Neural cell (in vitro differentiated cells): ENCODE results near the gene IL18R1. TPM values are rescaled to one million over a fixed set of nuclear protein-coding genes. Genes with fewer than 3 reads are reported as not detected.

Experiments
- H2AFZ ChIP-seq: fragments of 200-600, 300-800 bp; sonication (generic), shearing (Covaris generic); 2 replicates; pipeline ENCODE4 v1.6.0; 2014; ENCODE audit warnings: low read depth, mild to moderate bottlenecking, antibody characterized with exemption, low read length, moderate library complexity
- H3F3A ChIP-seq: fragments of 200-600 bp; shearing (Covaris generic); 2 replicates; pipeline ENCODE4 v1.6.1; 2016; ENCODE audit warnings: mild to moderate bottlenecking, moderate library complexity, mixed read lengths, antibody characterized with exemption, low read length; ENCODE audit not compliant: insufficient read depth, poor library complexity, severe bottlenecking
- H3K27ac ChIP-seq: fragments of 200-600, 300-800 bp; sonication (generic), shearing (Covaris generic); 2 replicates; pipeline ENCODE4 v1.5.1; 2014; ENCODE audit warnings: mild to moderate bottlenecking, low read length, moderate library complexity
- H3K27me3 ChIP-seq: fragments of 300-800, 200-600 bp; sonication (generic), shearing (Covaris generic); 2 replicates; pipeline ENCODE4 v1.6.0; 2014; ENCODE audit warnings: mild to moderate bottlenecking, low read depth, low read length, moderate library complexity; ENCODE audit not compliant: insufficient read depth
- H3K36me3 ChIP-seq: fragments of 300-800, 200-600 bp; sonication (generic), shearing (Covaris generic); 2 replicates; pipeline ENCODE4 v1.5.1; 2014; ENCODE audit warnings: mild to moderate bottlenecking, antibody characterized with exemption, low read length, moderate library complexity; ENCODE audit not compliant: insufficient read depth
- H3K4me2 ChIP-seq: fragments of 300-800, 200-600 bp; sonication (generic), shearing (Covaris generic); 2 replicates; pipeline ENCODE4 v1.6.0; 2014; ENCODE audit warnings: mild to moderate bottlenecking, low read length
- H3K4me3 ChIP-seq: fragments of 300-800, 200-600 bp; sonication (generic), shearing (Covaris generic); 2 replicates; pipeline ENCODE4 v1.5.1; 2014; ENCODE audit warnings: mild to moderate bottlenecking, low read length, moderate library complexity
- H3K79me2 ChIP-seq: fragments of 200-600 bp; shearing (Covaris generic); replicated peaks from 2 replicates; pipeline ENCODE4 v1.6.0; 2014; ENCODE audit warnings: mild to moderate bottlenecking, low read length, moderate library complexity; ENCODE audit not compliant: insufficient read depth
- H3K9ac ChIP-seq: fragments of 300-800, 200-600 bp; sonication (generic), shearing (Covaris generic); 2 replicates; pipeline ENCODE4 v1.6.1; 2016; ENCODE audit warnings: mild to moderate bottlenecking, low read length, mixed read lengths
- H3K9me2 ChIP-seq: fragments of 200-600 bp; shearing (Covaris generic); 2 replicates; pipeline ENCODE4 v1.6.1; 2016; ENCODE audit warnings: mild to moderate bottlenecking, low read length, mixed read lengths; ENCODE audit not compliant: insufficient read depth
- H3K9me3 ChIP-seq: fragments of 200-600, 300-800 bp; sonication (generic), shearing (Covaris generic); 2 replicates; pipeline ENCODE4 v1.6.1; 2016; ENCODE audit warnings: mild to moderate bottlenecking, mixed run types, low read length, moderate library complexity, mixed read lengths
- H4K20me1 ChIP-seq: fragments of 200-600 bp; shearing (Covaris generic); 2 replicates; pipeline ENCODE4 v1.6.1; 2016; ENCODE audit warnings: mild to moderate bottlenecking, mixed run types; ENCODE audit not compliant: insufficient read depth
- EP300 ChIP-seq: fragments of 450-650 bp; conservative IDR thresholded peaks from 2 replicates; pipeline ENCODE4 v1.6.1; 2014; ENCODE audit warnings: antibody characterized with exemption, mild to moderate bottlenecking, moderate library complexity; ENCODE audit not compliant: poor library complexity, severe bottlenecking
- EZH2 ChIP-seq: fragments of 200-600, 300-800 bp; shearing (Covaris generic), sonication (generic); IDR thresholded peaks from 2 replicates; pipeline ENCODE4 v1.6.1; 2014; ENCODE audit warnings: antibody characterized with exemption, low read length, borderline replicate concordance, mild to moderate bottlenecking; ENCODE audit not compliant: insufficient read depth, poor library complexity, severe bottlenecking
- MXI1 ChIP-seq: fragments of 450-650 bp; conservative IDR thresholded peaks from 2 replicates; pipeline ENCODE4 v1.6.1; 2014; ENCODE audit warnings: antibody characterized with exemption, mild to moderate bottlenecking; ENCODE audit not compliant: poor library complexity, severe bottlenecking
- POLR2AphosphoS5 ChIP-seq: IDR thresholded peaks from 2 replicates; pipeline ENCODE4 v1.6.1; 2012
- RAD21 ChIP-seq: fragments of 450-650 bp; conservative IDR thresholded peaks from 2 replicates; pipeline ENCODE4 v1.6.1; 2014; ENCODE audit warnings: antibody characterized with exemption, mild to moderate bottlenecking, moderate library complexity
- SMC3 ChIP-seq: fragments of 450-650 bp; conservative IDR thresholded peaks from 2 replicates; pipeline ENCODE4 v1.6.1; 2014; ENCODE audit warnings: antibody characterized with exemption, mild to moderate bottlenecking, moderate library complexity; ENCODE audit not compliant: poor library complexity
- TAF1 ChIP-seq: IDR thresholded peaks from 2 replicates; pipeline ENCODE4 v1.6.1; 2012; ENCODE audit warnings: low read depth
- polyA plus RNA-seq: library from polyadenylated mRNA; depleted of rRNA; stranded (reverse); fragments of >200 nt; gene quantifications from 2 replicates; pipeline ENCODE4 v1.2.3, GENCODE V29; 2014
- TF ChIP-seq, protein P1 (sequence below): fragments of 450-650 bp; IDR thresholded peaks from 2 replicates; pipeline ENCODE4 v1.5.1; 2014; ENCODE audit warnings: antibody characterized with exemption, mild to moderate bottlenecking, moderate library complexity; ENCODE audit not compliant: poor library complexity, severe bottlenecking
- TF ChIP-seq, protein P2 (sequence below): IDR thresholded peaks from 2 replicates; pipeline ENCODE4 v1.6.1; 2012; ENCODE audit warnings: borderline replicate concordance

Gene IL18R1
- polyA plus RNA-seq, 1 donor from 2014 or later = 0.09 TPM

DNA sequence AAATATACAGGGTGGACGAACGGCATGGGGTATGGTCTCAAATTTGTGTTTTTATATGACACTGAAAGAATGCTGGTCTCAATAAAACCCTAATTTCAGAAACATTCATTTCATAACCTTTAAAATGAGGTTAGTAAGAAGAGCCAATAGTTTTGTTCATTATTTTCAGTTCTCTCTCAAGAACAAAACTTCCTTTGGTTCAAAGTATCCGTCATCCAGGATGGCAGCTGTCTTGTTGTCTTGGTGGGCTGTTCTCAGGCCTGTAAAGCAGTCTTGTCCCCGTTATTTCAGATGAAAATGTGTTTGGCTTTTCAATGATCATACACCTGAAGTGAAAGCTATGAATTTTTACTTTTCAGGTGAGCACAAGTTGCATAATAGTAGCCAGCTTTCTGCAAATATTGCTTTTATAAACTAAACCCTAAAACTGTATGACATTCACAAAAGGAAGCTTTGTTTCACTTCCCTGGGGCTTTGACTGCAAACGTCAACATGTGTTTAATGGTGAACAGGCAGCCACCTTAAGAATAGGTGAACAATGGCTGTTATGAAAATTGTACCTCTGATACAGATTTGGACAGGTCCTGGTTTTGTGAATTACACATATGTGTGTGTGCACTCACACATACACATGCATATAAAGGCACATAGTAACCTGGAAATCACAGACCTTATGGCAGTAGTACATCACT lies 70.0 kb downstream of the IL18R1 start:
- no peak overlapping the region for H3K4me2 ChIP-seq
- TF ChIP-seq MXI1 (no peak), POLR2AphosphoS5 (no peak), TAF1 (no peak), RAD21 (no peak), SMC3 (no peak), EP300 (no peak), EZH2 (no peak)
- TF ChIP-seq, protein P1, sequence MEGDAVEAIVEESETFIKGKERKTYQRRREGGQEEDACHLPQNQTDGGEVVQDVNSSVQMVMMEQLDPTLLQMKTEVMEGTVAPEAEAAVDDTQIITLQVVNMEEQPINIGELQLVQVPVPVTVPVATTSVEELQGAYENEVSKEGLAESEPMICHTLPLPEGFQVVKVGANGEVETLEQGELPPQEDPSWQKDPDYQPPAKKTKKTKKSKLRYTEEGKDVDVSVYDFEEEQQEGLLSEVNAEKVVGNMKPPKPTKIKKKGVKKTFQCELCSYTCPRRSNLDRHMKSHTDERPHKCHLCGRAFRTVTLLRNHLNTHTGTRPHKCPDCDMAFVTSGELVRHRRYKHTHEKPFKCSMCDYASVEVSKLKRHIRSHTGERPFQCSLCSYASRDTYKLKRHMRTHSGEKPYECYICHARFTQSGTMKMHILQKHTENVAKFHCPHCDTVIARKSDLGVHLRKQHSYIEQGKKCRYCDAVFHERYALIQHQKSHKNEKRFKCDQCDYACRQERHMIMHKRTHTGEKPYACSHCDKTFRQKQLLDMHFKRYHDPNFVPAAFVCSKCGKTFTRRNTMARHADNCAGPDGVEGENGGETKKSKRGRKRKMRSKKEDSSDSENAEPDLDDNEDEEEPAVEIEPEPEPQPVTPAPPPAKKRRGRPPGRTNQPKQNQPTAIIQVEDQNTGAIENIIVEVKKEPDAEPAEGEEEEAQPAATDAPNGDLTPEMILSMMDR = no peak
- no peak overlapping the region for H3K4me3 ChIP-seq
- H3F3A ChIP-seq = no peaks in the 10 kb centered on the region
- H3K9me2 ChIP-seq = no peaks in the 10 kb centered on the region
- H2AFZ ChIP-seq = no peak overlapping the region
- H4K20me1 ChIP-seq = no peaks in the 10 kb centered on the region
- H3K27me3 ChIP-seq = no peaks in the 10 kb centered on the region
- no peak overlapping the region for H3K9ac ChIP-seq
- H3K27ac ChIP-seq = no peak overlapping the region
- no peaks in the 10 kb centered on the region for H3K79me2 ChIP-seq
- H3K36me3 ChIP-seq = no peaks in the 10 kb centered on the region
- H3K9me3 ChIP-seq = no peaks in the 10 kb centered on the region

DNA sequence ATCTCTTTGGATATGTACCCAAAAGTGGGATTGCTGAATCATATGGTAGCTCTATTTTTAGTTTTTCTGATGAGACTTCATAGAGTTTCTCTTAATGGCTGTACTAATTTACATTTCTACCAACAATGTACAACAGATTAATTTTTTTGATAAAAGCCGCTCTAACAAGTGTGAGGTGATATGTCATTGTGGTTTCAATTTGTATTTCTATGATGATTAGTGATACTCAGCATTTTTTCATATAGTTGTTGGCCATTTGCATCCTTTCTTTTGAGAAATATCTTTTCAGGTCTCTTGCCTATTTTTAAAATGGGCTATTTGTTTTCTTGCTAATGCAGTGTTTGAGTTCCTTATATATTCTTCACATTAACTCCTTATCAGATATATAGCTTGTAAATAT lies 71.7 kb downstream of the IL18R1 start:
- no peak overlapping the region for H3K4me2 ChIP-seq
- H3K27ac ChIP-seq = no peak overlapping the region
- TF ChIP-seq, protein P1 = no peak
- TF ChIP-seq RAD21 (no peak), MXI1 (no peak), EZH2 (no peak), SMC3 (no peak), TAF1 (no peak), POLR2AphosphoS5 (no peak), EP300 (no peak)
- TF ChIP-seq, protein P2, sequence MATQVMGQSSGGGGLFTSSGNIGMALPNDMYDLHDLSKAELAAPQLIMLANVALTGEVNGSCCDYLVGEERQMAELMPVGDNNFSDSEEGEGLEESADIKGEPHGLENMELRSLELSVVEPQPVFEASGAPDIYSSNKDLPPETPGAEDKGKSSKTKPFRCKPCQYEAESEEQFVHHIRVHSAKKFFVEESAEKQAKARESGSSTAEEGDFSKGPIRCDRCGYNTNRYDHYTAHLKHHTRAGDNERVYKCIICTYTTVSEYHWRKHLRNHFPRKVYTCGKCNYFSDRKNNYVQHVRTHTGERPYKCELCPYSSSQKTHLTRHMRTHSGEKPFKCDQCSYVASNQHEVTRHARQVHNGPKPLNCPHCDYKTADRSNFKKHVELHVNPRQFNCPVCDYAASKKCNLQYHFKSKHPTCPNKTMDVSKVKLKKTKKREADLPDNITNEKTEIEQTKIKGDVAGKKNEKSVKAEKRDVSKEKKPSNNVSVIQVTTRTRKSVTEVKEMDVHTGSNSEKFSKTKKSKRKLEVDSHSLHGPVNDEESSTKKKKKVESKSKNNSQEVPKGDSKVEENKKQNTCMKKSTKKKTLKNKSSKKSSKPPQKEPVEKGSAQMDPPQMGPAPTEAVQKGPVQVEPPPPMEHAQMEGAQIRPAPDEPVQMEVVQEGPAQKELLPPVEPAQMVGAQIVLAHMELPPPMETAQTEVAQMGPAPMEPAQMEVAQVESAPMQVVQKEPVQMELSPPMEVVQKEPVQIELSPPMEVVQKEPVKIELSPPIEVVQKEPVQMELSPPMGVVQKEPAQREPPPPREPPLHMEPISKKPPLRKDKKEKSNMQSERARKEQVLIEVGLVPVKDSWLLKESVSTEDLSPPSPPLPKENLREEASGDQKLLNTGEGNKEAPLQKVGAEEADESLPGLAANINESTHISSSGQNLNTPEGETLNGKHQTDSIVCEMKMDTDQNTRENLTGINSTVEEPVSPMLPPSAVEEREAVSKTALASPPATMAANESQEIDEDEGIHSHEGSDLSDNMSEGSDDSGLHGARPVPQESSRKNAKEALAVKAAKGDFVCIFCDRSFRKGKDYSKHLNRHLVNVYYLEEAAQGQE = no peak
- H3K27me3 ChIP-seq = no peaks in the 10 kb centered on the region
- no peaks in the 10 kb centered on the region for H3K9me2 ChIP-seq
- no peaks in the 10 kb centered on the region for H4K20me1 ChIP-seq
- H2AFZ ChIP-seq = no peak overlapping the region
- no peak overlapping the region for H3K4me3 ChIP-seq
- H3K79me2 ChIP-seq = no peaks in the 10 kb centered on the region
- no peaks in the 10 kb centered on the region for H3F3A ChIP-seq
- no peak overlapping the region for H3K9ac ChIP-seq
- H3K36me3 ChIP-seq = no peaks in the 10 kb centered on the region
- no peaks in the 10 kb centered on the region for H3K9me3 ChIP-seq
